Neural cell (in vitro differentiated cells): Measurements from ENCODE around the gene GMIP. TPM values are rescaled to one million over a fixed set of nuclear protein-coding genes. Genes with fewer than 3 reads are reported as not detected.

Experiments used
- H2AFZ ChIP-seq: fragments of 200-600, 300-800 bp; sonication (generic), shearing (Covaris generic); 2 replicates; pipeline ENCODE4 v1.6.0; 2014; ENCODE audit warnings: low read depth, mild to moderate bottlenecking, antibody characterized with exemption, low read length, moderate library complexity
- H3F3A ChIP-seq: fragments of 200-600 bp; shearing (Covaris generic); 2 replicates; pipeline ENCODE4 v1.6.1; 2016; ENCODE audit warnings: mild to moderate bottlenecking, moderate library complexity, mixed read lengths, antibody characterized with exemption, low read length; ENCODE audit not compliant: insufficient read depth, poor library complexity, severe bottlenecking
- H3K27ac ChIP-seq: fragments of 200-600, 300-800 bp; sonication (generic), shearing (Covaris generic); 2 replicates; pipeline ENCODE4 v1.5.1; 2014; ENCODE audit warnings: mild to moderate bottlenecking, low read length, moderate library complexity
- H3K27me3 ChIP-seq: fragments of 300-800, 200-600 bp; sonication (generic), shearing (Covaris generic); 2 replicates; pipeline ENCODE4 v1.6.0; 2014; ENCODE audit warnings: mild to moderate bottlenecking, low read depth, low read length, moderate library complexity; ENCODE audit not compliant: insufficient read depth
- H3K36me3 ChIP-seq: fragments of 300-800, 200-600 bp; sonication (generic), shearing (Covaris generic); 2 replicates; pipeline ENCODE4 v1.5.1; 2014; ENCODE audit warnings: mild to moderate bottlenecking, antibody characterized with exemption, low read length, moderate library complexity; ENCODE audit not compliant: insufficient read depth
- H3K4me2 ChIP-seq: fragments of 300-800, 200-600 bp; sonication (generic), shearing (Covaris generic); 2 replicates; pipeline ENCODE4 v1.6.0; 2014; ENCODE audit warnings: mild to moderate bottlenecking, low read length
- H3K4me3 ChIP-seq: fragments of 300-800, 200-600 bp; sonication (generic), shearing (Covaris generic); 2 replicates; pipeline ENCODE4 v1.5.1; 2014; ENCODE audit warnings: mild to moderate bottlenecking, low read length, moderate library complexity
- H3K79me2 ChIP-seq: fragments of 200-600 bp; shearing (Covaris generic); replicated peaks from 2 replicates; pipeline ENCODE4 v1.6.0; 2014; ENCODE audit warnings: mild to moderate bottlenecking, low read length, moderate library complexity; ENCODE audit not compliant: insufficient read depth
- H3K9ac ChIP-seq: fragments of 300-800, 200-600 bp; sonication (generic), shearing (Covaris generic); 2 replicates; pipeline ENCODE4 v1.6.1; 2016; ENCODE audit warnings: mild to moderate bottlenecking, low read length, mixed read lengths
- H3K9me2 ChIP-seq: fragments of 200-600 bp; shearing (Covaris generic); 2 replicates; pipeline ENCODE4 v1.6.1; 2016; ENCODE audit warnings: mild to moderate bottlenecking, low read length, mixed read lengths; ENCODE audit not compliant: insufficient read depth
- H3K9me3 ChIP-seq: fragments of 200-600, 300-800 bp; sonication (generic), shearing (Covaris generic); 2 replicates; pipeline ENCODE4 v1.6.1; 2016; ENCODE audit warnings: mild to moderate bottlenecking, mixed run types, low read length, moderate library complexity, mixed read lengths
- H4K20me1 ChIP-seq: fragments of 200-600 bp; shearing (Covaris generic); 2 replicates; pipeline ENCODE4 v1.6.1; 2016; ENCODE audit warnings: mild to moderate bottlenecking, mixed run types; ENCODE audit not compliant: insufficient read depth
- EP300 ChIP-seq: fragments of 450-650 bp; conservative IDR thresholded peaks from 2 replicates; pipeline ENCODE4 v1.6.1; 2014; ENCODE audit warnings: antibody characterized with exemption, mild to moderate bottlenecking, moderate library complexity; ENCODE audit not compliant: poor library complexity, severe bottlenecking
- EZH2 ChIP-seq: fragments of 200-600, 300-800 bp; shearing (Covaris generic), sonication (generic); IDR thresholded peaks from 2 replicates; pipeline ENCODE4 v1.6.1; 2014; ENCODE audit warnings: antibody characterized with exemption, low read length, borderline replicate concordance, mild to moderate bottlenecking; ENCODE audit not compliant: insufficient read depth, poor library complexity, severe bottlenecking
- MXI1 ChIP-seq: fragments of 450-650 bp; conservative IDR thresholded peaks from 2 replicates; pipeline ENCODE4 v1.6.1; 2014; ENCODE audit warnings: antibody characterized with exemption, mild to moderate bottlenecking; ENCODE audit not compliant: poor library complexity, severe bottlenecking
- POLR2AphosphoS5 ChIP-seq: IDR thresholded peaks from 2 replicates; pipeline ENCODE4 v1.6.1; 2012
- RAD21 ChIP-seq: fragments of 450-650 bp; conservative IDR thresholded peaks from 2 replicates; pipeline ENCODE4 v1.6.1; 2014; ENCODE audit warnings: antibody characterized with exemption, mild to moderate bottlenecking, moderate library complexity
- SMC3 ChIP-seq: fragments of 450-650 bp; conservative IDR thresholded peaks from 2 replicates; pipeline ENCODE4 v1.6.1; 2014; ENCODE audit warnings: antibody characterized with exemption, mild to moderate bottlenecking, moderate library complexity; ENCODE audit not compliant: poor library complexity
- TAF1 ChIP-seq: IDR thresholded peaks from 2 replicates; pipeline ENCODE4 v1.6.1; 2012; ENCODE audit warnings: low read depth
- polyA plus RNA-seq: library from polyadenylated mRNA; depleted of rRNA; stranded (reverse); fragments of >200 nt; gene quantifications from 2 replicates; pipeline ENCODE4 v1.2.3, GENCODE V29; 2014
- TF ChIP-seq, protein P1 (sequence below): IDR thresholded peaks from 2 replicates; pipeline ENCODE4 v1.6.1; 2012; ENCODE audit warnings: borderline replicate concordance
- TF ChIP-seq, protein P2 (sequence below): fragments of 450-650 bp; IDR thresholded peaks from 2 replicates; pipeline ENCODE4 v1.5.1; 2014; ENCODE audit warnings: antibody characterized with exemption, mild to moderate bottlenecking, moderate library complexity; ENCODE audit not compliant: poor library complexity, severe bottlenecking

GMIP gene
- polyA plus RNA-seq, 1 donor from 2014 or later: 18.4 TPM

- Histone ChIP-seq H4K20me1 (no peaks in the 10 kb centered on the region), H3F3A (no peaks in the 10 kb centered on the region), H3K36me3 (no peaks in the 10 kb centered on the region), H3K9me3 (no peaks in the 10 kb centered on the region), H3K27ac (no peak overlapping the region), H3K27me3 (no peaks in the 10 kb centered on the region), H3K4me2 (no peak overlapping the region), H3K4me3 (no peak overlapping the region), H3K9ac (no peak overlapping the region), H3K9me2 (no peaks in the 10 kb centered on the region), H3K79me2 (no peaks in the 10 kb centered on the region), H2AFZ (no peak overlapping the region)
- no peak for TF ChIP-seq POLR2AphosphoS5
- TF ChIP-seq RAD21: no peak
- TF ChIP-seq, protein P1, sequence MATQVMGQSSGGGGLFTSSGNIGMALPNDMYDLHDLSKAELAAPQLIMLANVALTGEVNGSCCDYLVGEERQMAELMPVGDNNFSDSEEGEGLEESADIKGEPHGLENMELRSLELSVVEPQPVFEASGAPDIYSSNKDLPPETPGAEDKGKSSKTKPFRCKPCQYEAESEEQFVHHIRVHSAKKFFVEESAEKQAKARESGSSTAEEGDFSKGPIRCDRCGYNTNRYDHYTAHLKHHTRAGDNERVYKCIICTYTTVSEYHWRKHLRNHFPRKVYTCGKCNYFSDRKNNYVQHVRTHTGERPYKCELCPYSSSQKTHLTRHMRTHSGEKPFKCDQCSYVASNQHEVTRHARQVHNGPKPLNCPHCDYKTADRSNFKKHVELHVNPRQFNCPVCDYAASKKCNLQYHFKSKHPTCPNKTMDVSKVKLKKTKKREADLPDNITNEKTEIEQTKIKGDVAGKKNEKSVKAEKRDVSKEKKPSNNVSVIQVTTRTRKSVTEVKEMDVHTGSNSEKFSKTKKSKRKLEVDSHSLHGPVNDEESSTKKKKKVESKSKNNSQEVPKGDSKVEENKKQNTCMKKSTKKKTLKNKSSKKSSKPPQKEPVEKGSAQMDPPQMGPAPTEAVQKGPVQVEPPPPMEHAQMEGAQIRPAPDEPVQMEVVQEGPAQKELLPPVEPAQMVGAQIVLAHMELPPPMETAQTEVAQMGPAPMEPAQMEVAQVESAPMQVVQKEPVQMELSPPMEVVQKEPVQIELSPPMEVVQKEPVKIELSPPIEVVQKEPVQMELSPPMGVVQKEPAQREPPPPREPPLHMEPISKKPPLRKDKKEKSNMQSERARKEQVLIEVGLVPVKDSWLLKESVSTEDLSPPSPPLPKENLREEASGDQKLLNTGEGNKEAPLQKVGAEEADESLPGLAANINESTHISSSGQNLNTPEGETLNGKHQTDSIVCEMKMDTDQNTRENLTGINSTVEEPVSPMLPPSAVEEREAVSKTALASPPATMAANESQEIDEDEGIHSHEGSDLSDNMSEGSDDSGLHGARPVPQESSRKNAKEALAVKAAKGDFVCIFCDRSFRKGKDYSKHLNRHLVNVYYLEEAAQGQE: no peak
- TF ChIP-seq EP300: no peak
- TF ChIP-seq TAF1: no peak
- TF ChIP-seq MXI1: no peak
- TF ChIP-seq, protein P2, sequence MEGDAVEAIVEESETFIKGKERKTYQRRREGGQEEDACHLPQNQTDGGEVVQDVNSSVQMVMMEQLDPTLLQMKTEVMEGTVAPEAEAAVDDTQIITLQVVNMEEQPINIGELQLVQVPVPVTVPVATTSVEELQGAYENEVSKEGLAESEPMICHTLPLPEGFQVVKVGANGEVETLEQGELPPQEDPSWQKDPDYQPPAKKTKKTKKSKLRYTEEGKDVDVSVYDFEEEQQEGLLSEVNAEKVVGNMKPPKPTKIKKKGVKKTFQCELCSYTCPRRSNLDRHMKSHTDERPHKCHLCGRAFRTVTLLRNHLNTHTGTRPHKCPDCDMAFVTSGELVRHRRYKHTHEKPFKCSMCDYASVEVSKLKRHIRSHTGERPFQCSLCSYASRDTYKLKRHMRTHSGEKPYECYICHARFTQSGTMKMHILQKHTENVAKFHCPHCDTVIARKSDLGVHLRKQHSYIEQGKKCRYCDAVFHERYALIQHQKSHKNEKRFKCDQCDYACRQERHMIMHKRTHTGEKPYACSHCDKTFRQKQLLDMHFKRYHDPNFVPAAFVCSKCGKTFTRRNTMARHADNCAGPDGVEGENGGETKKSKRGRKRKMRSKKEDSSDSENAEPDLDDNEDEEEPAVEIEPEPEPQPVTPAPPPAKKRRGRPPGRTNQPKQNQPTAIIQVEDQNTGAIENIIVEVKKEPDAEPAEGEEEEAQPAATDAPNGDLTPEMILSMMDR: no peak
- TF ChIP-seq EZH2: no peak
- no peak for TF ChIP-seq SMC3
These were observed 11.0 kb upstream of the GMIP start for GRCh38 chr19:19654441-19654840.

DNA sequence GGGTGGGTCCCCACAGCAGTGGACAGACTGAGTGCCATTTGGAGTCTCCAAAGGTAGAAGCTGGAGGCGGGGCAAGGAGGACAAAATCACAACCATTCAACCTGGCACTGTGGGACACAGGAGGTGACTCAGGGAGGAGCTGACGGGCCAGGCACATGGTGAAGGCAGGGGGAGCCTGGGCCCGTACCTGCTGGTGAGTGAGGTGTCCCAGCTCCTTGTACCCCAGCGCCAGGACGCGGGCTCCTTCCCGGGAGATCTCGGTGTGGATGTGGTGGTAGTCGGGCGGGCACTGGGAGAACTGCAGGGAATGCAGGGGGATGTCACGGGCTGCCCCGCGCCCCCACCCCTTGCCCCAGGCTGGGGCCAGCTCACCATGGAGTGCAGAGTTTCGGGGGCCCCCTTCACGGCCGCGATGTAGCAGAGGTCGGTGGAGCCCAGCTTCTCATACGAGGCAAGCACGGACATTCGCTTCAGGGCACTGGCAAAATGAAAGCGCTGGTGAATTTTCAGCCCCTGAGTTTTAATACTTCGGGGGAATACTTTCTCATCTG is 10.2 kb upstream of the GMIP start:
- H3K9me2 ChIP-seq: no peaks in the 10 kb centered on the region
- no peak overlapping the region for H2AFZ ChIP-seq
- H3K27me3 ChIP-seq: no peaks in the 10 kb centered on the region
- no peaks in the 10 kb centered on the region for H4K20me1 ChIP-seq
- no peaks in the 10 kb centered on the region for H3K79me2 ChIP-seq
- no peaks in the 10 kb centered on the region for H3K36me3 ChIP-seq
- H3F3A ChIP-seq: no peaks in the 10 kb centered on the region
- TF ChIP-seq EP300: no peak
- no peak for TF ChIP-seq POLR2AphosphoS5
- TF ChIP-seq MXI1: no peak
- TF ChIP-seq RAD21: no peak
- TF ChIP-seq SMC3: no peak
- TF ChIP-seq, protein P2: no peak
- no peak for TF ChIP-seq TAF1
- no peak for TF ChIP-seq EZH2
- TF ChIP-seq, protein P1: no peak
- no peak overlapping the region for H3K4me3 ChIP-seq
- H3K27ac ChIP-seq: no peak overlapping the region
- H3K4me2 ChIP-seq: no peak overlapping the region
- no peak overlapping the region for H3K9ac ChIP-seq
- H3K9me3 ChIP-seq: no peaks in the 10 kb centered on the region
